K562 (cell line): ENCODE results near the gene HNRNPF. TPM values are rescaled to one million over a fixed set of nuclear protein-coding genes. Genes with fewer than 3 reads are reported as not detected.
A peak's percentile ranks its signal among the peaks of the same experiment; 100 is the strongest.

Source experiments
- ATF3 ChIP-seq, 2 experiments: fragments of 450-650 bp in 1 of 2; sonication (generic) in 1 of 2; formaldehyde crosslinking in 1 of 2; IDR thresholded peaks in 1 of 2; conservative IDR thresholded peaks in 1 of 2; 2 replicates each; pipeline versions ENCODE4 v1.6.1 to v1.8.1; 2016 to 2023; ENCODE audit warnings: mild to moderate bottlenecking in 2 of 2, moderate library complexity in 2 of 2, inconsistent platforms in 1 of 2, missing genetic modification reagents in 1 of 2
- DDX20 ChIP-seq: fragments of 450-650 bp; IDR thresholded peaks from 2 replicates; pipeline ENCODE4 v1.6.1; 2016; ENCODE audit warnings: missing genetic modification characterization, low read depth, mild to moderate bottlenecking, missing compliant biosample characterization, moderate library complexity
- FOSL1 ChIP-seq: fragments of 200-800 bp; sonication (Bioruptor generic); conservative IDR thresholded peaks from 2 replicates; pipeline ENCODE4 v1.6.1; 2016; ENCODE audit warnings: missing genetic modification characterization, missing compliant biosample characterization
- GABPB1 ChIP-seq: sonication (generic); formaldehyde crosslinking; IDR thresholded peaks from 2 replicates; pipeline ENCODE4 v1.8.0; 2022; ENCODE audit warnings: mild to moderate bottlenecking, missing genetic modification reagents
- MECOM ChIP-seq: fragments of 250-450 bp; sonication (Bioruptor Pico); IDR thresholded peaks from 2 replicates; pipeline ENCODE4 v1.8.0; 2022; ENCODE audit warnings: inconsistent platforms
- NR3C1 ChIP-seq: sonication (generic); formaldehyde crosslinking; IDR thresholded peaks from 2 replicates; pipeline ENCODE4 v1.8.1; 2022; ENCODE audit warnings: missing genetic modification reagents
- POLR2AphosphoS2 ChIP-seq: IDR thresholded peaks from 2 replicates; pipeline ENCODE4 v1.6.1; 2012; ENCODE audit warnings: low read length, improper control_type of control experiment
- RCOR1 ChIP-seq, 2 experiments: IDR thresholded peaks; 2 replicates each; pipeline ENCODE4 v1.6.1; 2012; ENCODE audit warnings: low read depth in 2 of 2, low read length in 2 of 2, borderline replicate concordance in 1 of 2, improper control_type of control experiment in 1 of 2
- SNRNP70 ChIP-seq: fragments of 200-400 bp; formaldehyde crosslinking; optimal IDR thresholded peaks from 2 replicates; pipeline ENCODE3; 2017; ENCODE audit warnings: low read depth, low read length
- TAL1 ChIP-seq: fragments of 450-650 bp; IDR thresholded peaks from 2 replicates; pipeline ENCODE4 v1.6.1; 2016; ENCODE audit warnings: mild to moderate bottlenecking
- ZC3H11A ChIP-seq: IDR thresholded peaks from 2 replicates; pipeline ENCODE4 v1.6.1; 2012; ENCODE audit warnings: low read depth, low read length, improper control_type of control experiment
- polyA plus RNA-seq, 8 experiments: library from polyadenylated mRNA; depleted of rRNA in 4 of 8; stranded (reverse) in 5 of 8; unstranded in 3 of 8; fragments of >200 nt; fragmentation: Nextera tagmentation in 2 of 8; fragmentation: Illumina TruSeq in 1 of 8; extraction: Ambion mirVana in 2 of 8; extraction: Trizol in 1 of 8; gene quantifications; 2 replicates each; pipeline versions ENCODE4 v1.2.1 to v1.2.3, GENCODE V29; 2011 to 2014; ENCODE audit warnings: inconsistent platforms in 1 of 8, missing spikeins in 1 of 8
- total RNA-seq, 7 experiments: library from RNA; depleted of rRNA in 6 of 7; stranded (reverse); fragments of >200 nt in 6 of 7; fragmentation: Illumina TruSeq in 2 of 7; extraction: Trizol in 2 of 7; gene quantifications; 2 replicates each; pipeline versions ENCODE4 v1.2.1 to v1.2.3, GENCODE V29; 2011 to 2021; ENCODE audit warnings: low replicate concordance in 1 of 7

Gene HNRNPF
- total and polyA plus RNA-seq, 9 of the 15 experiments (the other 6 are each of a cell fraction or from before 2014, with no cell fraction given), result 192 to 489 (median 416) TPM

- TF ChIP-seq RCOR1 (IDR thresholded peaks at IDR 0.05; ENCODE audit: borderline replicate concordance in 1 of 2, low read depth in 2 of 2, low read length in 2 of 2) (no peak), ATF3 (IDR thresholded peaks at IDR 0.05) (no peak), ATF3 (CRISPR knock-in tag; conservative IDR thresholded peaks at IDR 0.05) (no peak), NR3C1 (CRISPR knock-in tag) (no peak), SNRNP70 (no peak), MECOM (CRISPR knock-in tag) (no peak), GABPB1 (CRISPR knock-in tag) (no peak), FOSL1 (tag) (peak; percentile 25; the same call in 1 of the 2 replicates), DDX20 (tag) (no peak), ZC3H11A (no peak), TAL1 (no peak), POLR2AphosphoS2 (peak; percentile 8; the same call in 1 of the 2 replicates)
- TF ChIP-seq, all 486 proteins: peak for 5
Measured at GRCh38 chr10:43383204-43383971, 25.6 kb downstream of the HNRNPF start (continued).
